Upper lobe of left lung (tissue), 6 donors: ENCODE results near the gene PRSS8. TPM values are rescaled to one million over a fixed set of nuclear protein-coding genes. Genes with fewer than 3 reads are reported as not detected.
"Not testable (repeated sequence)": the region's sequence is repeated elsewhere in the genome, so short reads cannot be mapped to it uniquely, and the experiment has no call there.

Experiments used
- ATAC-seq, 2 donors: fragments of 200-7000 bp; cut with Tn5 transposase; one replicate each; pipeline ENCODE4 v1.9.1; 2022; ENCODE audit warnings: mild to moderate bottlenecking in 2 of 2, moderate library complexity in 2 of 2; ENCODE audit not compliant: low FRiP score in 2 of 2
- DNase-seq, 2 donors: peaks; one replicate each; pipeline ENCODE4 v3.0.0-alpha.2; 2019 to 2020
- H3K27ac ChIP-seq, 4 donors: fragments of 200-600 bp; sonication (generic); one replicate each; pipeline ENCODE4 v1.5.1; 2016 to 2019
- H3K27me3 ChIP-seq, 4 donors: fragments of 200-600 bp; sonication (generic); one replicate each; pipeline ENCODE4 v1.5.1; 2017 to 2019
- H3K36me3 ChIP-seq, 4 donors: fragments of 200-600 bp; sonication (generic); one replicate each; pipeline ENCODE4 v1.5.1; 2016 to 2019
- H3K4me1 ChIP-seq, 4 donors: fragments of 200-600 bp; sonication (generic); one replicate each; pipeline ENCODE4 v1.5.1; 2018 to 2019
- H3K4me3 ChIP-seq, 4 donors: fragments of 200-600 bp; sonication (generic); one replicate each; pipeline ENCODE4 v1.5.1; 2017 to 2019; ENCODE audit warnings: mild to moderate bottlenecking in 2 of 4, moderate library complexity in 1 of 4
- H3K9me3 ChIP-seq, 4 donors: fragments of 200-600 bp; sonication (generic); one replicate each; pipeline ENCODE4 v1.5.1; 2018 to 2019
- CTCF ChIP-seq, 6 experiments: fragments of 450-650 bp in 4 of 6; fragments of 200-600 bp in 2 of 6; sonication (generic) in 2 of 6; IDR thresholded peaks; one replicate each; pipeline ENCODE4 v1.5.1; 2016 to 2019; ENCODE audit warnings: antibody characterized with exemption in 6 of 6
- EP300 ChIP-seq, 4 donors: sonication (generic); formaldehyde crosslinking; IDR thresholded peaks; one replicate each; pipeline ENCODE4 v1.5.1; 2017; ENCODE audit warnings: antibody characterized with exemption in 4 of 4, control low read depth in 2 of 4
- POLR2A ChIP-seq, 4 donors: fragments of 450-650 bp; IDR thresholded peaks; one replicate each; pipeline ENCODE4 v1.5.1; 2016 to 2017; ENCODE audit warnings: antibody characterized with exemption in 4 of 4, mild to moderate bottlenecking in 2 of 4
- POLR2AphosphoS5 ChIP-seq, 2 donors: sonication (generic); formaldehyde crosslinking; IDR thresholded peaks; one replicate each; pipeline ENCODE4 v1.5.1; 2017; ENCODE audit warnings: antibody characterized with exemption in 2 of 2
- WGBS, 2 donors: methylation state at CpG; one replicate each; pipeline ENCODE4 v1.1.5; 2017 to 2018; 5-methylcytosine and 5-hydroxymethylcytosine counted together
- total RNA-seq, 6 donors: library from RNA; depleted of rRNA in 4 of 6; stranded (reverse); fragments of >200 nt in 4 of 6; gene quantifications; one replicate each; pipeline versions ENCODE4 v1.1.0 to v1.2.1, GENCODE V29; 2016 to 2021
- donor health status: DM: no; HTN: no; CAD: no; lungs with moderate emphysema.
- donor health status: DM: no; HTN: yes; CAD: no; lungs with severe emphysema.

Gene PRSS8
- total RNA-seq, 6 donors from 2014 or later, result 59.7 to 155 (median 109) TPM

GRCh38 chr16:31181102-31181830, 45.7 kb upstream of the PRSS8 start:
- no peak for TF ChIP-seq POLR2AphosphoS5 (IDR thresholded peaks at IDR 0.05)
- TF ChIP-seq EP300 (IDR thresholded peaks at IDR 0.05), result no peak
- no peak for TF ChIP-seq POLR2A (IDR thresholded peaks at IDR 0.05)
- TF ChIP-seq CTCF (IDR thresholded peaks at IDR 0.05), result no peak
- no peaks in the 10 kb centered on the region for H3K9me3 ChIP-seq
- peak overlapping the region; percentile 71 to 94 (median 82) for H3K4me3 ChIP-seq
- peaks cover 25 to 42% (median 32%) of the 10 kb centered on the region in 4 donors for H3K36me3 ChIP-seq
- H3K4me1 ChIP-seq, result peaks cover 44 to 67% (median 47%) of the 10 kb centered on the region in 4 donors
- ATAC-seq, result peak in 1 of 2 donors; percentile 18
- peak in 1 of 2 donors; percentile 52 for DNase-seq
- peak overlapping the region; percentile 96 to 98 (median 98) for H3K27ac ChIP-seq
- WGBS, 2 donors, result 3 to 4% methylated on average over 27 to 31 of the region's 31 CpGs
- H3K27me3 ChIP-seq, result no peaks in the 10 kb centered on the region

- Histone ChIP-seq H3K4me3 (peak within 1 kb of the TSS; percentile 71 to 94 (median 82)), H3K36me3 (peaks cover 11 to 29% (median 21%) of the 10 kb centered on the region in 4 donors), H3K27ac (peak within 1 kb of the TSS; percentile 96 to 98 (median 98)), H3K4me1 (peaks cover 37 to 55% (median 44%) of the 10 kb centered on the region in 4 donors), H3K27me3 (no peaks in the 10 kb centered on the region), H3K9me3 (no peaks in the 10 kb centered on the region)
- TF ChIP-seq POLR2AphosphoS5 (IDR thresholded peaks at IDR 0.05), result peak; percentile 100
- TF ChIP-seq EP300 (IDR thresholded peaks at IDR 0.05), result peak in 1 of 4 donors; percentile 97
- TF ChIP-seq POLR2A (IDR thresholded peaks at IDR 0.05), result peak; percentile 77 to 100 (median 98)
- peak in 4 of 6 experiments; percentile 25 to 50 (median 34) for TF ChIP-seq CTCF (IDR thresholded peaks at IDR 0.05)
- DNase-seq, result peak; percentile 90 to 98
- 0 to 1% methylated on average over 26 to 48 of the region's 69 CpGs for WGBS, 2 donors
- ATAC-seq, result peak; percentile 93 to 95
These were observed 44.4 kb upstream of the PRSS8 start, which contains the start of gene FUS for GRCh38 chr16:31179747-31180459. TSS of gene FUS (plus strand) at chr16:31180139. CDS start at chr16:31180215, 76 bp downstream.

- Histone ChIP-seq H3K27me3 (no peaks in the 10 kb centered on the region), H3K4me3 (peak overlapping the region; percentile 71 to 94 (median 76)), H3K4me1 (peaks cover 37 to 54% (median 44%) of the 10 kb centered on the region in 4 donors), H3K9me3 (no peaks in the 10 kb centered on the region), H3K27ac (peak overlapping the region; percentile 96 to 98 (median 98)), H3K36me3 (peaks cover 9 to 23% (median 16%) of the 10 kb centered on the region in 4 donors)
- DNase-seq, result peak in 1 of 2 donors; percentile 23
- TF ChIP-seq EP300 (IDR thresholded peaks at IDR 0.05) (no peak), POLR2A (IDR thresholded peaks at IDR 0.05) (no peak), CTCF (IDR thresholded peaks at IDR 0.05) (no peak), POLR2AphosphoS5 (IDR thresholded peaks at IDR 0.05) (no peak)
- WGBS, 2 donors, result 3 to 6% methylated on average over 12 to 18 of the region's 27 CpGs
- no peak for ATAC-seq
These were observed 43.8 kb upstream of the PRSS8 start for GRCh38 chr16:31179219-31179746.

GRCh38 chr16:31177136-31177535, 41.6 kb upstream of the PRSS8 start:
- WGBS, 2 donors, result 36 to 40% methylated on average over 3 of the region's 3 CpGs
- TF ChIP-seq POLR2A (IDR thresholded peaks at IDR 0.05), result no peak
- TF ChIP-seq CTCF (IDR thresholded peaks at IDR 0.05), result no peak
- TF ChIP-seq EP300 (IDR thresholded peaks at IDR 0.05), result no peak
- peak; percentile 30 to 47 for TF ChIP-seq POLR2AphosphoS5 (IDR thresholded peaks at IDR 0.05)

GRCh38 chr16:31170048-31170447, 34.5 kb upstream of the PRSS8 start:
- not testable (repeated sequence) for H3K4me1 ChIP-seq, H3K36me3 ChIP-seq, H3K27me3 ChIP-seq, H3K9me3 ChIP-seq, H3K4me3 ChIP-seq, DNase-seq, H3K27ac ChIP-seq, ATAC-seq
- WGBS, 2 donors, result 20% methylated on average over 1 of the region's 2 CpGs; no CpG with 5 or more reads in 1 of the 2 donors

More at GRCh38 chr16:31177136-31177535, 41.6 kb upstream of the PRSS8 start:
- peak in 1 of 2 donors; percentile 72 for DNase-seq
- Histone ChIP-seq H3K4me3 (no peak overlapping the region), H3K4me1 (peaks cover 17 to 34% (median 24%) of the 10 kb centered on the region in 4 donors), H3K36me3 (peaks cover 0 to 1% (median 0%) of the 10 kb centered on the region in 4 donors), H3K27me3 (no peaks in the 10 kb centered on the region), H3K9me3 (no peaks in the 10 kb centered on the region), H3K27ac (peak overlapping the region in 1 of 4 donors; percentile 26)
- peak in 1 of 2 donors; percentile 70 for ATAC-seq
